GM23248 (cell line): ENCODE results near the gene LRWD1. TPM values are rescaled to one million over a fixed set of nuclear protein-coding genes. Genes with fewer than 3 reads are reported as not detected.

Experiments
- DNase-seq: peaks from one replicate; pipeline ENCODE4 v3.0.0-alpha.2; 2015
- H2AFZ ChIP-seq: fragments of 200-600 bp; sonication (generic); 2 replicates; pipeline ENCODE4 v1.6.1; 2016; ENCODE audit warnings: antibody characterized with exemption
- H3F3A ChIP-seq: fragments of 200-600 bp; sonication (generic); 2 replicates; pipeline ENCODE4 v1.6.1; 2016; ENCODE audit warnings: mild to moderate bottlenecking, antibody characterized with exemption, mixed run types; ENCODE audit not compliant: insufficient read depth
- H3K27ac ChIP-seq: fragments of 200-600 bp; sonication (generic); 2 replicates; pipeline ENCODE4 v1.5.1; 2016; ENCODE audit warnings: mild to moderate bottlenecking
- H3K27me3 ChIP-seq: fragments of 200-600 bp; sonication (generic); replicated peaks from 2 replicates; pipeline ENCODE4 v1.6.1; 2016; ENCODE audit warnings: mild to moderate bottlenecking; ENCODE audit not compliant: insufficient read depth
- H3K36me3 ChIP-seq: fragments of 200-600 bp; sonication (generic); 2 replicates; pipeline ENCODE4 v1.6.1; 2016; ENCODE audit warnings: low read depth, mild to moderate bottlenecking
- H3K4me1 ChIP-seq: fragments of 200-600 bp; sonication (generic); 2 replicates; pipeline ENCODE4 v1.6.1; 2016; ENCODE audit warnings: mild to moderate bottlenecking; ENCODE audit not compliant: insufficient read depth
- H3K4me2 ChIP-seq: fragments of 200-600 bp; sonication (generic); one replicate; pipeline ENCODE4 v1.6.1; 2016; ENCODE audit warnings: mild to moderate bottlenecking; ENCODE audit not compliant: unreplicated experiment
- H3K4me3 ChIP-seq: fragments of 200-600 bp; sonication (generic); 2 replicates; pipeline ENCODE4 v1.5.1; 2016; ENCODE audit warnings: mild to moderate bottlenecking
- H3K79me2 ChIP-seq: fragments of 200-600 bp; sonication (generic); 2 replicates; pipeline ENCODE4 v1.6.1; 2016; ENCODE audit warnings: mild to moderate bottlenecking; ENCODE audit not compliant: insufficient read depth
- H3K9ac ChIP-seq: fragments of 200-600 bp; sonication (generic); 2 replicates; pipeline ENCODE4 v1.6.1; 2016; ENCODE audit warnings: mild to moderate bottlenecking
- H3K9me2 ChIP-seq: fragments of 200-600 bp; sonication (generic); 2 replicates; pipeline ENCODE4 v1.6.1; 2016; ENCODE audit warnings: mixed run types, mild to moderate bottlenecking, moderate library complexity; ENCODE audit not compliant: insufficient read depth
- H3K9me3 ChIP-seq: fragments of 200-600 bp; sonication (generic); one replicate; pipeline ENCODE4 v1.6.1; 2017; ENCODE audit warnings: low read depth
- H4K20me1 ChIP-seq: fragments of 200-600 bp; sonication (generic); 2 replicates; pipeline ENCODE4 v1.6.0; 2016; ENCODE audit not compliant: insufficient read depth
- EZH2 ChIP-seq: fragments of 200-600 bp; sonication (generic); IDR thresholded peaks from 2 replicates; pipeline ENCODE4 v1.6.1; 2018; ENCODE audit warnings: antibody characterized with exemption, mild to moderate bottlenecking; ENCODE audit not compliant: insufficient read depth, poor library complexity, severe bottlenecking
- EZH2phosphoT487 ChIP-seq: fragments of 200-600 bp; sonication (generic); IDR thresholded peaks from 2 replicates; pipeline ENCODE4 v1.6.1; 2018; ENCODE audit warnings: antibody characterized with exemption, moderate library complexity, mild to moderate bottlenecking, low read depth; ENCODE audit not compliant: insufficient read depth
- WGBS, 2 experiments: methylation state at CpG; one replicate each; pipeline ENCODE4 v1.1.6; 2015 to 2017; ENCODE audit warnings: low lambda C conversion rate in 2 of 2, low coverage in 1 of 2; ENCODE audit errors: missing lambda C conversion rate in 2 of 2; 5-methylcytosine and 5-hydroxymethylcytosine counted together
- in situ Hi-C: fragments of 300-500 bp; cut with MboI; formaldehyde crosslinking; loops from 2 replicates; pipeline ENCODE4 v1.15.0; 2020
- polyA plus RNA-seq: library from polyadenylated mRNA; unstranded; fragments of >200 nt; fragmentation: Nextera tagmentation; extraction: Ambion mirVana; gene quantifications from 2 replicates; pipeline ENCODE4 v1.2.1, GENCODE V29; 2016
- total RNA-seq: library from RNA; depleted of rRNA; stranded (reverse); fragments of >200 nt; shearing (Covaris generic); gene quantifications from 2 replicates; pipeline ENCODE4 v1.2.3, GENCODE V29; 2014

Gene LRWD1
- total and polyA plus RNA-seq, 2 experiments from 2014 or later = 15.3 to 18.3 TPM

- DNase-seq = no peak
Observed at GRCh38 chr7:102446387-102447156, 18.2 kb upstream of the LRWD1 start.

DNA sequence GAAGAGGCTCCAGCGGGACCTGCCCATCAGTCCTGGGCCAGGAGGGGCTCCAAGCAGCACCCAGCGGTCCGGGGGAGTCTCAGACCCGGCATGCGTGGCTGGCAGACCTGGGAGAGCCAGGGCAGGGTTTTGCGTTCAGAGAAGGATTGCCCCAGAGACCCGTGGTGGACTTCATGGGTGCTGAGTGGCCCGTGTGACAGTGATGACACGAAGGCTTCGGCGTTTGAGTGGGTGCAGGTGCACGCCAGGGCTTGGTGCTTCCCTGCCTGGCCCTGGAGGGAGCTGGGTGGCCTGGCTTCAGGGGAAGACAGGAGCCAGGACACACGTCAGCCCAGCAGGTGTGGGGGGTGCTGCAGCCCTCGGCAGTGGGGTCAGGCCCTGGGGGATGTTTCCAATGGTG is 17.5 kb upstream of the LRWD1 start:
- Histone ChIP-seq H4K20me1 (no peaks in the 10 kb centered on the region), H3K4me2 (no peak overlapping the region), H3K36me3 (no peaks in the 10 kb centered on the region; the same call in 1 of the 2 replicates), H3K27ac (no peak overlapping the region), H3K9ac (no peak overlapping the region), H2AFZ (no peak overlapping the region), H3K4me3 (no peak overlapping the region), H3K27me3 (no peaks in the 10 kb centered on the region), H3K79me2 (no peaks in the 10 kb centered on the region), H3F3A (no peaks in the 10 kb centered on the region), H3K4me1 (no peaks in the 10 kb centered on the region), H3K9me3 (no peaks in the 10 kb centered on the region), H3K9me2 (no peaks in the 10 kb centered on the region)
- whole genome bisulfite sequencing, 2 experiments = 80 to 83% methylated on average over 14 of the region's 14 CpGs
- TF ChIP-seq EZH2 (no peak), EZH2phosphoT487 (no peak)
- in situ Hi-C loops = no loop called here
- DNase-seq = no peak

More at GRCh38 chr7:102446387-102447156, 18.2 kb upstream of the LRWD1 start:
- H3K4me2 ChIP-seq = no peak overlapping the region
- H4K20me1 ChIP-seq = no peaks in the 10 kb centered on the region
- H3F3A ChIP-seq = no peaks in the 10 kb centered on the region
- no peak overlapping the region for H3K9ac ChIP-seq
- no peak overlapping the region for H2AFZ ChIP-seq
- H3K4me1 ChIP-seq = no peaks in the 10 kb centered on the region
- no peak for TF ChIP-seq EZH2phosphoT487
- TF ChIP-seq EZH2 = no peak
- WGBS, 2 experiments = 94 to 96% methylated on average over 40 of the region's 41 CpGs
- H3K9me2 ChIP-seq = no peaks in the 10 kb centered on the region
- H3K36me3 ChIP-seq = no peaks in the 10 kb centered on the region; the same call in 1 of the 2 replicates
- no peaks in the 10 kb centered on the region for H3K79me2 ChIP-seq
- H3K4me3 ChIP-seq = no peak overlapping the region
- in situ Hi-C loops = no loop called here
- H3K27me3 ChIP-seq = no peaks in the 10 kb centered on the region
- no peak overlapping the region for H3K27ac ChIP-seq
- H3K9me3 ChIP-seq = no peaks in the 10 kb centered on the region

DNA sequence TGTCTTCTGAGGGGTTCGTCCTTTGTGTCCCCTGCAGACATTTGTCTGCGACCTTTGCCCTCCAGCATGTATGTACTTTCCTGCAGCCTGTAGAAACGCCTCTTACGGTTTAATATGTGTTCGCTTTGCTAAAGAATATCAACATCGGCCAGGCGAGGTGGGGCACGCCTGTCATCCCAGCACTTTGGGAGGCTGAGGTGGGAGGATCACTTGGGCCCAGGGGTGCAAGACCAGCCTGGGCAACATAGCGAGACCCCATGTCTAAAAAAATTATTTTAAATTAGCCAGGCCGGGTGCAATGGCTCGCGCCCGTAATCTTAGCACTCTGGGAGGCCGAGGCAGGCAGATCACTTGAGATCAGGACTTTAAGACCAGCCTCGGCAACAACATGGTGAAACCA is 15.6 kb upstream of the LRWD1 start:
- no peak overlapping the region for H3K9ac ChIP-seq
- no peaks in the 10 kb centered on the region for H3K79me2 ChIP-seq
- no peaks in the 10 kb centered on the region for H4K20me1 ChIP-seq
- no peak overlapping the region for H3K4me2 ChIP-seq
- no peaks in the 10 kb centered on the region for H3K9me3 ChIP-seq
- no peak overlapping the region for H3K4me3 ChIP-seq
- TF ChIP-seq EZH2 (no peak), EZH2phosphoT487 (no peak)
- WGBS, 2 experiments = 97% methylated on average over 15 of the region's 15 CpGs
- H3K27ac ChIP-seq = no peak overlapping the region
- no peaks in the 10 kb centered on the region for H3K36me3 ChIP-seq
- DNase-seq = no peak
- H3K9me2 ChIP-seq = no peaks in the 10 kb centered on the region
- H3K27me3 ChIP-seq = no peaks in the 10 kb centered on the region
- no peak overlapping the region for H2AFZ ChIP-seq
- in situ Hi-C loops = no loop called here
- no peaks in the 10 kb centered on the region for H3F3A ChIP-seq
- no peaks in the 10 kb centered on the region for H3K4me1 ChIP-seq

GRCh38 chr7:102450242-102450641 is 14.5 kb upstream of the LRWD1 start:
- H2AFZ ChIP-seq = no peak overlapping the region
- 75 to 83% methylated on average over 6 of the region's 6 CpGs for WGBS, 2 experiments
- no peaks in the 10 kb centered on the region for H3K79me2 ChIP-seq
- no peaks in the 10 kb centered on the region for H4K20me1 ChIP-seq
- DNase-seq = no peak
- no peak overlapping the region for H3K27ac ChIP-seq
- H3K9ac ChIP-seq = no peak overlapping the region
- no peaks in the 10 kb centered on the region for H3K27me3 ChIP-seq
- in situ Hi-C loops = no loop called here
- H3K4me3 ChIP-seq = no peak overlapping the region
- TF ChIP-seq EZH2 = no peak
- TF ChIP-seq EZH2phosphoT487 = no peak
- no peaks in the 10 kb centered on the region for H3K9me3 ChIP-seq
- H3K4me1 ChIP-seq = no peaks in the 10 kb centered on the region
- H3F3A ChIP-seq = no peaks in the 10 kb centered on the region
- H3K9me2 ChIP-seq = no peaks in the 10 kb centered on the region
- no peak overlapping the region for H3K4me2 ChIP-seq
- no peaks in the 10 kb centered on the region for H3K36me3 ChIP-seq
